B cell (primary cell): ENCODE data around the gene PTPRE.

Source experiments
- CTCF ChIP-seq: fragments of 200-600 bp; IDR thresholded peaks from one replicate; pipeline ENCODE4 v1.8.0; 2022; ENCODE audit warnings: antibody characterized with exemption, mild to moderate bottlenecking
- EZH2 ChIP-seq: IDR thresholded peaks from 2 replicates; pipeline ENCODE4 v1.6.1; 2012; ENCODE audit warnings: borderline replicate concordance, low read depth, mild to moderate bottlenecking, moderate library complexity, low read length; ENCODE audit not compliant: insufficient read depth, poor library complexity, severe bottlenecking

DNA sequence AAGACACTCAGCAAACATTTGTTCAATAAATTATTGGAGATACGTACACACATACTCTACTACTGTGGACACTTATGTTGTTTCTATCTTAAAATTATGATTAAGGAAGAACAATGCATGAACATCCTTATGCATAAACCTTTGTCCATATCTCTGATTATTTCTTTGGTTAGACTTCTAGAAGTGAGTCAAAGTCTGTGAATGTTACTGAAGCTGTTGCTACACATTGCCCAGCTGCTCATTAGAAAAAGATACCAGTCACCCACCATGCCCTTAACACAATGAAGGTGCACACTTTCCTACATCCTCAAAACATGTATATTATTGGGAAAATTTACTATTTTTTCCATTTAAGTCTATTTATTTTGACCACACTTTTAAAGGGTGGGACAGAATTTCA lies 12.8 kb upstream of the PTPRE start:
- TF ChIP-seq CTCF: no peak
- no peak for TF ChIP-seq EZH2
